ENCODE results near the gene TKT.

Gene TKT

GRCh38 chr3:53175613-53176540 lies 79.9 kb downstream of the TKT start:
- DNase-seq: no peak
